CD14-positive monocyte (primary cell): ENCODE data around the gene ACVR2B. TPM values are rescaled to one million over a fixed set of nuclear protein-coding genes. Genes with fewer than 3 reads are reported as not detected.

Experiments
- DNase-seq, 3 donors: peaks; one replicate each; pipeline ENCODE4 v3.0.0-alpha.2; 2011 to 2022
- H2AFZ ChIP-seq: 2 replicates; pipeline ENCODE4 v1.6.0; 2012; ENCODE audit warnings: mild to moderate bottlenecking, low read depth, low read length, inconsistent platforms; ENCODE audit not compliant: insufficient read depth, poor library complexity, severe bottlenecking
- H3K27ac ChIP-seq, 2 donors: 1 replicate in 1 of 2; 2 replicates in 1 of 2; pipeline ENCODE4 v1.5.1; 2012 to 2013; ENCODE audit warnings: low read length in 2 of 2, control low read depth in 1 of 2, inconsistent platforms in 1 of 2, low read depth in 1 of 2, mild to moderate bottlenecking in 1 of 2
- H3K27me3 ChIP-seq, 2 donors: one replicate each; pipeline versions ENCODE4 v1.6.0 to v1.6.1; 2011 to 2013; ENCODE audit warnings: low read length in 2 of 2; ENCODE audit not compliant: control insufficient read depth in 2 of 2, insufficient read depth in 2 of 2
- H3K36me3 ChIP-seq, 2 donors: replicated peaks in 1 of 2; 1 replicate in 1 of 2; 2 replicates in 1 of 2; pipeline versions ENCODE4 v1.5.1 to v1.6.1; 2012 to 2013; ENCODE audit warnings: low read length in 2 of 2, control low read depth in 1 of 2, inconsistent platforms in 1 of 2, mild to moderate bottlenecking in 1 of 2; ENCODE audit not compliant: insufficient read depth in 2 of 2, control insufficient read depth in 1 of 2
- H3K4me1 ChIP-seq, 2 donors: 1 replicate in 1 of 2; 2 replicates in 1 of 2; pipeline versions ENCODE4 v1.5.1 to v1.6.1; 2012 to 2013; ENCODE audit warnings: low read length in 2 of 2, control low read depth in 1 of 2, inconsistent platforms in 1 of 2, mild to moderate bottlenecking in 1 of 2, moderate library complexity in 1 of 2; ENCODE audit not compliant: insufficient read depth in 2 of 2, control insufficient read depth in 1 of 2
- H3K4me2 ChIP-seq: replicated peaks from 2 replicates; pipeline ENCODE3; 2012; ENCODE audit warnings: low read length, moderate library complexity, mild to moderate bottlenecking; ENCODE audit not compliant: poor library complexity, severe bottlenecking; ENCODE audit errors: extremely low read depth
- H3K4me3 ChIP-seq, 3 experiments: fragments of 200-600 bp in 1 of 3; sonication (generic) in 1 of 3; replicated peaks in 1 of 3; 1 replicate in 2 of 3; 2 replicates in 1 of 3; pipeline ENCODE4 v1.5.1; 2011 to 2013; ENCODE audit warnings: low read length in 3 of 3, mild to moderate bottlenecking in 3 of 3, control low read depth in 2 of 3, low read depth in 2 of 3, inconsistent platforms in 1 of 3, moderate library complexity in 1 of 3
- H3K79me2 ChIP-seq: 2 replicates; pipeline ENCODE4 v1.6.0; 2012; ENCODE audit warnings: mild to moderate bottlenecking, control low read depth, inconsistent platforms, low read length, moderate library complexity; ENCODE audit not compliant: insufficient read depth
- H3K9ac ChIP-seq: 2 replicates; pipeline ENCODE4 v1.6.0; 2017; ENCODE audit warnings: low read length, mild to moderate bottlenecking; ENCODE audit not compliant: insufficient read depth, poor library complexity, severe bottlenecking
- H3K9me3 ChIP-seq, 2 donors: replicated peaks in 1 of 2; 1 replicate in 1 of 2; 2 replicates in 1 of 2; pipeline versions ENCODE4 v1.5.1 to v1.6.1; 2012 to 2013; ENCODE audit warnings: low read length in 2 of 2, control low read depth in 1 of 2; ENCODE audit not compliant: control insufficient read depth in 1 of 2, insufficient read depth in 1 of 2
- H4K20me1 ChIP-seq: 2 replicates; pipeline ENCODE4 v1.6.0; 2012; ENCODE audit warnings: mild to moderate bottlenecking, low read length, control low read depth, moderate library complexity; ENCODE audit not compliant: insufficient read depth
- H3K27ac Mint-ChIP-seq, 7 donors: one replicate each; pipeline ENCODE4 v1.8.0; 2020; ENCODE audit warnings: mild to moderate bottlenecking in 7 of 7, mixed read lengths in 7 of 7, moderate library complexity in 6 of 7, inconsistent platforms in 2 of 7
- H3K27me3 Mint-ChIP-seq, 3 donors: one replicate each; pipeline ENCODE4 v1.8.0; 2021 to 2022; ENCODE audit warnings: low read depth in 3 of 3, mild to moderate bottlenecking in 3 of 3, mixed read lengths in 3 of 3, moderate library complexity in 3 of 3, inconsistent platforms in 1 of 3
- H3K36me3 Mint-ChIP-seq, 2 donors: one replicate each; pipeline ENCODE4 v1.8.0; 2020; ENCODE audit warnings: mixed read lengths in 2 of 2, inconsistent platforms in 1 of 2, mild to moderate bottlenecking in 1 of 2
- H3K4me1 Mint-ChIP-seq: one replicate; pipeline ENCODE4 v1.8.0; 2020; ENCODE audit warnings: mild to moderate bottlenecking, mixed read lengths
- H3K4me3 Mint-ChIP-seq, 2 donors: one replicate each; pipeline ENCODE4 v1.8.0; 2020; ENCODE audit warnings: mild to moderate bottlenecking in 2 of 2, mixed read lengths in 2 of 2, moderate library complexity in 1 of 2
- H3K9me3 Mint-ChIP-seq, 7 donors: one replicate each; pipeline ENCODE4 v1.8.0; 2020 to 2022; ENCODE audit warnings: mixed read lengths in 7 of 7, mild to moderate bottlenecking in 6 of 7, moderate library complexity in 6 of 7, inconsistent platforms in 2 of 7
- WGBS: methylation state at CpG from one replicate; pipeline ENCODE4 v1.1.5; 2013; ENCODE audit warnings: missing lambda C conversion rate; ENCODE audit not compliant: insufficient coverage; 5-methylcytosine and 5-hydroxymethylcytosine counted together
- intact Hi-C, 2 donors: fragments of 100-400 bp; cut with micrococcal nuclease; formaldehyde crosslinking; loops; one replicate each; pipeline versions ENCODE4 v1.15.0 to v1.15.1; 2023
- polyA plus RNA-seq, 3 donors: library from polyadenylated mRNA; depleted of rRNA in 1 of 3; unstranded in 2 of 3; stranded (reverse) in 1 of 3; fragments of 300-500 nt in 2 of 3; fragments of >200 nt in 1 of 3; fragmentation: Illumina TruSeq in 2 of 3; gene quantifications; 1 replicate in 2 of 3; 2 replicates in 1 of 3; pipeline ENCODE4 v1.2.3, GENCODE V29; 2012 to 2021
- TF ChIP-seq, protein P1 (sequence below): fragments of 200-600 bp; IDR thresholded peaks from one replicate; pipeline ENCODE4 v1.8.0; 2022; ENCODE audit warnings: antibody characterized with exemption, mild to moderate bottlenecking

ACVR2B gene
- polyA plus RNA-seq, 3 donors, result 0.15 to 0.41 TPM; not detected in 1

- Histone ChIP-seq H3K9me3 (peaks cover 1 to 6% of the 10 kb centered on the region in 2 donors), H4K20me1 (no peaks in the 10 kb centered on the region), H3K36me3 (no peaks in the 10 kb centered on the region), H3K27ac (no peak overlapping the region), H3K4me1 (peaks cover 20 to 29% of the 10 kb centered on the region in 2 donors), H3K79me2 (no peaks in the 10 kb centered on the region), H3K9ac (no peak overlapping the region), H3K4me3 (peak overlapping the region; percentile 32 to 78 (median 41)), H3K4me2 (peak overlapping the region; percentile 91), H3K27me3 (peaks cover 34 to 45% of the 10 kb centered on the region in 2 donors), H2AFZ (peak overlapping the region; percentile 72)
- intact Hi-C loops, result no loop called here
- peaks cover 0 to 3% of the 10 kb centered on the region in 2 donors for H3K36me3 Mint-ChIP-seq
- peaks cover 42 to 50% (median 43%) of the 10 kb centered on the region in 3 donors for H3K27me3 Mint-ChIP-seq
- TF ChIP-seq, protein P1, sequence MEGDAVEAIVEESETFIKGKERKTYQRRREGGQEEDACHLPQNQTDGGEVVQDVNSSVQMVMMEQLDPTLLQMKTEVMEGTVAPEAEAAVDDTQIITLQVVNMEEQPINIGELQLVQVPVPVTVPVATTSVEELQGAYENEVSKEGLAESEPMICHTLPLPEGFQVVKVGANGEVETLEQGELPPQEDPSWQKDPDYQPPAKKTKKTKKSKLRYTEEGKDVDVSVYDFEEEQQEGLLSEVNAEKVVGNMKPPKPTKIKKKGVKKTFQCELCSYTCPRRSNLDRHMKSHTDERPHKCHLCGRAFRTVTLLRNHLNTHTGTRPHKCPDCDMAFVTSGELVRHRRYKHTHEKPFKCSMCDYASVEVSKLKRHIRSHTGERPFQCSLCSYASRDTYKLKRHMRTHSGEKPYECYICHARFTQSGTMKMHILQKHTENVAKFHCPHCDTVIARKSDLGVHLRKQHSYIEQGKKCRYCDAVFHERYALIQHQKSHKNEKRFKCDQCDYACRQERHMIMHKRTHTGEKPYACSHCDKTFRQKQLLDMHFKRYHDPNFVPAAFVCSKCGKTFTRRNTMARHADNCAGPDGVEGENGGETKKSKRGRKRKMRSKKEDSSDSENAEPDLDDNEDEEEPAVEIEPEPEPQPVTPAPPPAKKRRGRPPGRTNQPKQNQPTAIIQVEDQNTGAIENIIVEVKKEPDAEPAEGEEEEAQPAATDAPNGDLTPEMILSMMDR, result no peak
- H3K27ac Mint-ChIP-seq, result no peak overlapping the region
- no peak for DNase-seq
- H3K9me3 Mint-ChIP-seq, result peaks cover 1 to 17% (median 10%) of the 10 kb centered on the region in 7 donors
- 5% methylated on average over 14 of the region's 15 CpGs for WGBS
- peaks cover 20% of the 10 kb centered on the region for H3K4me1 Mint-ChIP-seq
- peak overlapping the region; percentile 85 to 98 for H3K4me3 Mint-ChIP-seq
Measured at GRCh38 chr3:38455639-38456430, 2.1 kb downstream of the ACVR2B start.

DNA sequence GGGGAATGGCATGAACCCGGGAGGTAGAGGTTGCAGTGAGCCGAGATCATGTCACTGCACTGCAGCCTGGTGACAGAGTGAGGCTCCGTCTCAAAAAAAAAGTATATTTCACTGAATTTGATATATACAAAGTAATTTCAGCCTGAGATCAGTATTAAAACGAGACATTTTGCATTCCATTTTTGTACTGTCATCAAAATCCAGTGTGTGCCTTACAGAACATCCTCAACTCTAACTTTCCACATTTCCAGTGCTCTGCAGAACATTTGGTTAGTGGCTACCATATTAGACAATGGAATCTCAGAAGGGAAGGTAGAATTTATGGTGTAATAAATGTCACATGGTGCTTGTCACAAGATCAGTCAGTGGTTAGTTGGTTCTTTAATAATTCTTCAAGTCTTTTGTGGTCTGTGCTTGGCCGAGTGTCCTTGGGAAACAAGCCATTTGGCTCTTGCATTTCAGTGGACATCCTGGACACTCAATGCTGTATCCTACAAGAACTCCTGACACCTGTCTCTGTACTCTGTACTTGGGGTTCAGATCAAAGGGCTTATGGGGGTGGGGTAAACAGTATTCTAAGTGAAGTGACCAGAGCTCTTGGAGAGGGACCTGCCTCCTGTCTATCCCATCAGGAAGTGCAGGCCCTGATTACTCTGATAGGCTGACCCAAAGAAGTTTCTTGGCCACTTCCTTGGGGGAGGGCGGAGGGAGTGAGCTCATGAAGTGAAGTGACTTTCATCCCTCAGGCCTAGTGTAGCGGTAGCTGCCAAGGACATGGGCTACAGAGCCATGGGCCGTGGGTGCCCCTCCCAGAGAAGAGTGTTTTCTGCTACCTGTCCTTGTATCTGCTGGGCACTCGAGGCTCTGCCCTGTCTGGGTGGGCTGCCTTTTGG lies 3.7 kb downstream of the ACVR2B start:
- Histone ChIP-seq H3K9me3 (no peaks in the 10 kb centered on the region), H3K4me2 (no peak overlapping the region), H3K36me3 (no peaks in the 10 kb centered on the region), H3K4me3 (no peak overlapping the region), H2AFZ (no peak overlapping the region), H3K79me2 (no peaks in the 10 kb centered on the region), H3K9ac (no peak overlapping the region), H3K4me1 (peaks cover 20 to 29% of the 10 kb centered on the region in 2 donors), H4K20me1 (no peaks in the 10 kb centered on the region), H3K27me3 (peaks cover 30 to 36% of the 10 kb centered on the region in 2 donors), H3K27ac (no peak overlapping the region)
- Mint-ChIP-seq H3K9me3 (peaks cover 0 to 7% (median 3%) of the 10 kb centered on the region in 7 donors), H3K36me3 (peaks cover 0 to 3% of the 10 kb centered on the region in 2 donors), H3K27ac (peak overlapping the region in 1 of 7 donors; percentile 60), H3K4me1 (peaks cover 20% of the 10 kb centered on the region), H3K27me3 (peaks cover 32 to 44% (median 38%) of the 10 kb centered on the region in 3 donors), H3K4me3 (no peak overlapping the region)
- intact Hi-C loops, result no loop called here
- TF ChIP-seq, protein P1, result no peak
- 100% methylated on average over 1 of the region's 9 CpGs for WGBS
- no peak for DNase-seq
